Activated CD8-positive, alpha-beta T cell treated with anti-CD3 and anti-CD28 coated beads for 36 hours (primary cell): ENCODE data around the gene DBH. TPM values are rescaled to one million over a fixed set of nuclear protein-coding genes. Genes with fewer than 3 reads are reported as not detected.

Source experiments
- ATAC-seq: fragments of 200-7000 bp; cut with Tn5 transposase; one replicate; pipeline ENCODE4 v1.10.0; 2021; ENCODE audit warnings: mild to moderate bottlenecking, moderate library complexity
- CTCF ChIA-PET: fragments of 350-600 bp; sonication (Branson Sonifier 250); formaldehyde crosslinking; loops from one replicate; lab custom pipeline; 2021; ENCODE audit warnings: antibody characterized with exemption; lab: Charles Lee
- POLR2A ChIA-PET: fragments of 350-600 bp; sonication (Branson Sonifier 250); formaldehyde crosslinking; loops from one replicate; lab custom pipeline; 2021; ENCODE audit warnings: antibody characterized with exemption; lab: Charles Lee
- DNase-seq: peaks from one replicate; pipeline ENCODE4 v3.0.0-alpha.2; 2020
- H3K27ac Mint-ChIP-seq: one replicate; pipeline ENCODE4 v1.8.0; 2021; ENCODE audit warnings: mild to moderate bottlenecking, mixed read lengths
- H3K27me3 Mint-ChIP-seq: one replicate; pipeline ENCODE4 v1.8.0; 2021; ENCODE audit warnings: mixed read lengths
- H3K36me3 Mint-ChIP-seq: one replicate; pipeline ENCODE4 v1.8.0; 2021; ENCODE audit warnings: low read depth, mixed read lengths
- H3K4me1 Mint-ChIP-seq: one replicate; pipeline ENCODE4 v1.8.0; 2021; ENCODE audit warnings: low read depth, mixed read lengths
- H3K4me3 Mint-ChIP-seq: one replicate; pipeline ENCODE4 v1.8.0; 2021; ENCODE audit warnings: mild to moderate bottlenecking, moderate library complexity, mixed read lengths
- H3K9me3 Mint-ChIP-seq: one replicate; pipeline ENCODE4 v1.8.0; 2021; ENCODE audit warnings: mixed read lengths
- intact Hi-C: fragments of 100-400 bp; cut with micrococcal nuclease; formaldehyde crosslinking; loops from one replicate; pipeline ENCODE4 v1.10.0; 2022
- total RNA-seq, 2 experiments: library from RNA; stranded (reverse); gene quantifications; one replicate each; pipeline ENCODE4 v1.2.3, GENCODE V29; 2021
- TF ChIP-seq, protein P1 (sequence below): fragments of 200-600 bp; IDR thresholded peaks from one replicate; pipeline ENCODE4 v1.8.0; 2022; ENCODE audit warnings: antibody characterized with exemption, mild to moderate bottlenecking

The DBH gene
- total RNA-seq, 2 experiments from 2014 or later, result not detected

- no peaks in the 10 kb centered on the region for H3K9me3 Mint-ChIP-seq
- H3K36me3 Mint-ChIP-seq, result peaks cover 3% of the 10 kb centered on the region
- POLR2A ChIA-PET, result no interaction called here
- DNase-seq (no peak), ATAC-seq (no peak)
- intact Hi-C loops, result no loop called here
- TF ChIP-seq, protein P1, sequence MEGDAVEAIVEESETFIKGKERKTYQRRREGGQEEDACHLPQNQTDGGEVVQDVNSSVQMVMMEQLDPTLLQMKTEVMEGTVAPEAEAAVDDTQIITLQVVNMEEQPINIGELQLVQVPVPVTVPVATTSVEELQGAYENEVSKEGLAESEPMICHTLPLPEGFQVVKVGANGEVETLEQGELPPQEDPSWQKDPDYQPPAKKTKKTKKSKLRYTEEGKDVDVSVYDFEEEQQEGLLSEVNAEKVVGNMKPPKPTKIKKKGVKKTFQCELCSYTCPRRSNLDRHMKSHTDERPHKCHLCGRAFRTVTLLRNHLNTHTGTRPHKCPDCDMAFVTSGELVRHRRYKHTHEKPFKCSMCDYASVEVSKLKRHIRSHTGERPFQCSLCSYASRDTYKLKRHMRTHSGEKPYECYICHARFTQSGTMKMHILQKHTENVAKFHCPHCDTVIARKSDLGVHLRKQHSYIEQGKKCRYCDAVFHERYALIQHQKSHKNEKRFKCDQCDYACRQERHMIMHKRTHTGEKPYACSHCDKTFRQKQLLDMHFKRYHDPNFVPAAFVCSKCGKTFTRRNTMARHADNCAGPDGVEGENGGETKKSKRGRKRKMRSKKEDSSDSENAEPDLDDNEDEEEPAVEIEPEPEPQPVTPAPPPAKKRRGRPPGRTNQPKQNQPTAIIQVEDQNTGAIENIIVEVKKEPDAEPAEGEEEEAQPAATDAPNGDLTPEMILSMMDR, result no peak
- H3K4me3 Mint-ChIP-seq, result no peak overlapping the region
- H3K27ac Mint-ChIP-seq, result no peak overlapping the region
- CTCF ChIA-PET, result no interaction called here
- H3K27me3 Mint-ChIP-seq, result no peaks in the 10 kb centered on the region
- no peaks in the 10 kb centered on the region for H3K4me1 Mint-ChIP-seq
These were observed 33.1 kb downstream of the DBH start for GRCh38 chr9:133669182-133669801.

- Mint-ChIP-seq H3K4me1 (peaks cover 3% of the 10 kb centered on the region), H3K36me3 (peaks cover 3% of the 10 kb centered on the region), H3K4me3 (no peak overlapping the region), H3K27ac (no peak overlapping the region), H3K27me3 (no peaks in the 10 kb centered on the region), H3K9me3 (no peaks in the 10 kb centered on the region)
- POLR2A ChIA-PET, result interaction anchor here (1.5 kb wide), 1 partner anchor 13 kb away, joined by 5 read pairs; no protein-coding TSS in a partner anchor
- intact Hi-C loops, result no loop called here
- ATAC-seq (no peak), DNase-seq (no peak)
- TF ChIP-seq, protein P1, result no peak
- CTCF ChIA-PET, result no interaction called here
These were observed 34.3 kb downstream of the DBH start for GRCh38 chr9:133670466-133670865.

DNA sequence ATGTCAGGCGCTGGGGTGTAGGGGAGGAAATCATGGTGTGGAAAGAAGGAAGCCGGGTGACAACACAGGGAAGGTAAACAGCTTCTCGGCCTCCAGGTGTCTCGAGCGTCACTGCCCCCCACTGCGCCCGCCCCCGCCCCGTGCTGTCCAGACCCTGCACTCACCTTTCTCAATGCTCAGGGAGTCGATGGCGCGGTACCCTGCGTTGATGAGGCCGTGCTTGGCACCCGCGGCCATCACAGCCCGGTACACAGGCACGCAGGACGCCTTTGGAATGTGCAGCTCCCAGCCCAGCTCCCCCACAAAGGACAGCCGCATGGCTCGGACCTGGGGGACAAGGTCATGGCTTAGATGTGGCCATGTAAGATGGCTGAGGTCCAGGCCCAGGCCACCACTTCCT is 35.2 kb downstream of the DBH start:
- POLR2A ChIA-PET, result interaction anchor here (0.6 to 1.5 kb wide), 2 partner anchors 12 to 56 kb away, joined by 3 to 5 read pairs; no protein-coding TSS in a partner anchor
- CTCF ChIA-PET, result no interaction called here
- no peak for DNase-seq
- Mint-ChIP-seq H3K36me3 (peaks cover 3% of the 10 kb centered on the region), H3K27ac (no peak overlapping the region), H3K4me3 (no peak overlapping the region), H3K27me3 (no peaks in the 10 kb centered on the region), H3K4me1 (peaks cover 10% of the 10 kb centered on the region), H3K9me3 (no peaks in the 10 kb centered on the region)
- intact Hi-C loops, result no loop called here
- TF ChIP-seq, protein P1, result no peak
- ATAC-seq, result no peak

DNA sequence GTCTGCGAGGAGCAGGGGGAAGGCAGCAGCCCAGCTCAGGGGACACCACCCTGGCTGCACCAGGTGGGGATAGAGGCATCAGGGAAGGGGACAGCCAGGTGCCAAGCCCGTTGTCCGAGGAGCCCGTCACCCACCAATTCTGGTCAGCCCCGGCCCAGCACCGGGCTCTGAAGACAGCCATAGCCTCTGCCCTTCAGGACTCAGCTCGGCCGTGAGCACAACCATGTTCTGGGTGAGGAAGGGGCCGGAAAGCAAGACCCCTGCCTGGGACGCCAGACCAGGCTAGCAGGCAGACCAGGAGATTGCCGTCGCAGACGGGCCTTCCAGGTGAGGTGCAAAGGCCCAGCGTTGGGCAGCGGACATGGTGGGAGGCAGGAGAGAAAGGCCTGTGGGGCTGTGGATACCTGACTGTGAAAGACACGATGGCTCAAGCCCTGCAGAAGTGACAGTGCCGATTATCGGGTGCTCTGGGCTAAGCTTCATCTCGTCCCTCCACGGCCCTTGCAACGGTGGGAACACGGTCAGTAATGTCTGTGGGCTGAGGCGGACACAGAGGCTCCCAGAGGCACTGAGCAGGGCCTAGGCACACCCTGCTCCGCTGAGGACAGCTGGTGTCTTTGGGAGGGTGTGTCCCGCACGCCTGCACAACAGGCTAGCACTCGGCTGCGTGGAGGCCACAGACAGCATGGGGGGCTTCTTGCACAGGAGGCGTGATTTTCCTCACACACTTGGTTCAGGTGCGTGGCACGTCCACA is 36.5 kb downstream of the DBH start:
- intact Hi-C loops, result no loop called here
- no peak for DNase-seq
- Mint-ChIP-seq H3K9me3 (no peaks in the 10 kb centered on the region), H3K4me3 (no peak overlapping the region), H3K27ac (no peak overlapping the region), H3K27me3 (no peaks in the 10 kb centered on the region), H3K36me3 (peaks cover 3% of the 10 kb centered on the region), H3K4me1 (peaks cover 22% of the 10 kb centered on the region)
- no peak for ATAC-seq
- ChIA-PET POLR2A (no interaction called here), CTCF (interaction anchor here (1.2 kb wide), 1 partner anchor 11 kb away, joined by 3 read pairs; no protein-coding TSS in a partner anchor)
- TF ChIP-seq, protein P1, result no peak

DNA sequence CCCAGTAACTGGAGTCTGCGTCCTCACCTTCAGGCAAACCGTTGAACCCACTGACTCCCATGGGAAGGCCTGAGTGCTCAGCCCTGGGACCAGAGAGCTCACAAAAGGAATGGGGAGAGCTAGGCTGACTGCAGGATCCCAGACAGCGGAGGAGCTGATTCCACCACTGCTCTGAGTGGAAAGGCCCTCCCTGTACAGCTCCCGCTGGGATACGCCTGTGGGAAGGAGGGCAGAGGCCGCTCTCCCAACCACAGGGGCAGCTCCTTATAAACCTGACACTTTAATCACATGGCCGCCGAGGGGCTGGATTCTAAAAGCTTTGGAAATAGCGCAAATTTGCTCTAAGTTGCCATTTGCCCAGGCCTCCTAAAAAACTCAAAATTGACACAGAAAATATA is 37.1 kb downstream of the DBH start:
- no peak for DNase-seq
- ChIA-PET POLR2A (no interaction called here), CTCF (interaction anchor here (1.2 kb wide), 1 partner anchor 10 kb away, joined by 3 read pairs; no protein-coding TSS in a partner anchor)
- TF ChIP-seq, protein P1, result no peak
- Mint-ChIP-seq H3K4me1 (peaks cover 24% of the 10 kb centered on the region), H3K27ac (no peak overlapping the region), H3K4me3 (no peak overlapping the region), H3K9me3 (no peaks in the 10 kb centered on the region), H3K27me3 (no peaks in the 10 kb centered on the region), H3K36me3 (peaks cover 3% of the 10 kb centered on the region)
- ATAC-seq, result no peak
- intact Hi-C loops, result no loop called here
